Superior temporal gyrus (tissue), 1 donor: Measurements from ENCODE around the gene PLEKHA6.

Source experiments
- DNase-seq: peaks from one replicate; pipeline ENCODE4 v3.0.0-alpha.2; 2016; ENCODE audit errors: extremely low spot score

Gene PLEKHA6

DNA sequence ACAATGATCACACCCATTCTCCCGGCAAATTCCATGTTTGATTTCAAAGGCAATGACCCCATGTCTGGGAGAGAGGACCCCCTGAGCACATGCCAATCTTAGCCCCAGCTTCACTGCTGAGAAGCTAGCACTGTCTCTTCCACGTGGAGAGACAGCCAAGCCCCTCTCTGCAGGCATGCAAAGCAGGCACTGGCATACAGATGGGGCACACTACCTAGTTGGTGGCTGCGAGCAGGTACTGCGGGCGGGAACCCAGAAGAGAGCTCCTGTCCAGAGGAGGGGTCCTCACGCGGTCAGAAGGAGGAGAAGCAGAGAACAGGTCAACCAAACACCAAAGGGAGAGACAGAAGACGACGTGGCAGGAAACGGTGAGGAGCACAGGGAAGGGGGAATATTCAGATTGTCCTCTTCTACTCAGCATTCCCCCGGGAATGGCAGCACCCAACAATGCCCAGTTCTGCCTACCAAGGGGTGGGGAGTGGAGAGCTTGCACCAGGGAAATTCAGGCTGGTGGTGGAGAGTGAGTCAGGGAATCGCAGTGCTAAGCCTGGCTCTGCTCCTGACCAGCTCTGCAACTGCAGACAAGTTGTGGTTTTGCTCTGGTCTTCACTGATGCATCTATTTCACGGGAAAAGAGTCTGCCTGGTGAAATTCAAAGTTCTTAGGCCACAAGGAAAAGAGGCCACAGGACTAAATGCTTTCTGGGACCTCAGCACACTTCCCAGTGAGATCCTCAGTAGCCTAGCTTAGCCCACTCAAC is 97.8 kb downstream of the PLEKHA6 start:
- no peak for DNase-seq

DNA sequence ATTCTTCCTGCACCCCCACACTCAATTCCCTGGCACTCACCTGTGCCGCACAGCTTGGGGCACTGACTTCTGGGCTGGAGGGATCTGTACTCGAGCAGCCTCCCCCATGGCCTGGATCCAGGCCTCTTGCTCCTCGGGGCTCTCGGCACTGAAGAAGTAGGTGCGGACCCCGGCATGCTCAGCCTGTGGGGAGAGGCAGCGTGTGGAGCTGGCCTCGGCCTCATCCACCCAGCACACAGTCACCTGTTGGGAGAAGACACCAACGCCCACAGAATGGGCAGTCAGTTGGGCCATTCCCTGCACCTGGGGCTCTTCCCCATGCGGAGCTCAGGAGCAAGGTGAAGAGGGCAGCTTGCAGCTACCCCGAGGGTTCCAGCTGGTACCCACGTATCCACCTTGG is 98.5 kb downstream of the PLEKHA6 start:
- no peak for DNase-seq

DNA sequence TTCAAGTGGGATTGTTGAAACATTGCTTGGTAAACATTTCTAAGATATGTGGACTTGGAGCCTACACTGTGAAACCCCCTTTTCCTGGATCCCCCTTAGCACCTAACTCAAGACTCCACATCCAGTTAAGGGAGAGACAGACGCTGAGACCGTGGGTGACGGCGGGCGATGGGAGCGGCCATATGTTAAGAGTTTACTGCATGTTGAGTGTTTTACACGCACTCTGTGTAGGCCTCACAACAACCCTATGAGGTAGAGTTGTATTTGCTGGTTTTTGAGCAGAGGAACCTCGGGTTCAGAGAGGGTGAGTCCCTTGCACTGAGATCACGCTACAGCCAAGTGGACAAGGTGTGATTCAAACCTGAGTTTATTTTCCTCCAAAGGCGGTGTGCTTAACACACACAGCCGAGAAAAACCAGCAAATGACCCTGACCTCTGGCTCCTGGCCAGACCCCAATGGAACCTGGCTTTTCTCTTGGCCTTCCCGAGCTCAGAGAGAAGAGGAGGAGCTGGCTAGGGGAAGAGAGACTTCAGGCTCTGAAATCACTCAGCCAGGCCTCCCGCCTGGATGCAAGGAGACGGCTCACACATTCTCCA is 99.0 kb downstream of the PLEKHA6 start:
- peak; percentile 3 for DNase-seq

DNA sequence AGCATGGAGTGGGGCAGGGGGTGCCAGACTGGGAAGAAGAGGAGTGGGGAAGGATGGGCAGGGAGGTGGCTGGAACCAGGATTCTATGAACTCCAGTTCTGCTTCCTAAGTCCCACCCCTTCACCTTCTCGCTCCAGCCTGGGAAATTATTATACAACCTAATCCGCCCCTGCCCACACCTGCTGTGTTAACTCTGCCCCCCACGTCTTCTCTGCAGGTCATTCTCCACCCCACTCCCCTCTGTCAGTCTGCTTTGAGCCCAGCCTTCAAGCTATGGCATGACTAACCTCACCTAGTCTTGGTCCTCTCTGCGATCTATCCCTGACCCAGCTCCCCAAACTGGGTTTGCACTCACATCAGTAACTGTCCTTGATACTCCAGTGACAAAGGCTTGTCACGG is 99.9 kb downstream of the PLEKHA6 start:
- no peak for DNase-seq

DNA sequence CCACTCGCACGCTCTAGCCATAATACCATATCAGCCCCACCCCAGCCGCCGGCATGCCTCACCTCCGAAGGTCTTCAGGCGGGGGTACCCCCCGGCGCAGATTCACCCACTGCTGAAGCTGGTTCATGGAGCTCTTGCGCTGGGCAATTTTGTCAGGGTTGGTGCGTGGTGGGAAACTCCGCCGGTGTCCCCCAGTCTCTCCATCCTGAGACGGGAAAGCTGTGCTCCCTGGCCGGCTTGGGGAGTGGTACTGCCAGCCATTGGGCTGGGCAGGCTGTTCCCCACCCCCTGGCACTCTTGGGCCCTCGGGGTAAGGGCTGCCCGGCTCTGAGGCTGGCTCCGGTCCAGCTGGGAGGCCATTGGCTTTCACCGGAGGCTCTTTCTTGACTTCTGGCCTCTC is 100.5 kb downstream of the PLEKHA6 start:
- no peak for DNase-seq

DNA sequence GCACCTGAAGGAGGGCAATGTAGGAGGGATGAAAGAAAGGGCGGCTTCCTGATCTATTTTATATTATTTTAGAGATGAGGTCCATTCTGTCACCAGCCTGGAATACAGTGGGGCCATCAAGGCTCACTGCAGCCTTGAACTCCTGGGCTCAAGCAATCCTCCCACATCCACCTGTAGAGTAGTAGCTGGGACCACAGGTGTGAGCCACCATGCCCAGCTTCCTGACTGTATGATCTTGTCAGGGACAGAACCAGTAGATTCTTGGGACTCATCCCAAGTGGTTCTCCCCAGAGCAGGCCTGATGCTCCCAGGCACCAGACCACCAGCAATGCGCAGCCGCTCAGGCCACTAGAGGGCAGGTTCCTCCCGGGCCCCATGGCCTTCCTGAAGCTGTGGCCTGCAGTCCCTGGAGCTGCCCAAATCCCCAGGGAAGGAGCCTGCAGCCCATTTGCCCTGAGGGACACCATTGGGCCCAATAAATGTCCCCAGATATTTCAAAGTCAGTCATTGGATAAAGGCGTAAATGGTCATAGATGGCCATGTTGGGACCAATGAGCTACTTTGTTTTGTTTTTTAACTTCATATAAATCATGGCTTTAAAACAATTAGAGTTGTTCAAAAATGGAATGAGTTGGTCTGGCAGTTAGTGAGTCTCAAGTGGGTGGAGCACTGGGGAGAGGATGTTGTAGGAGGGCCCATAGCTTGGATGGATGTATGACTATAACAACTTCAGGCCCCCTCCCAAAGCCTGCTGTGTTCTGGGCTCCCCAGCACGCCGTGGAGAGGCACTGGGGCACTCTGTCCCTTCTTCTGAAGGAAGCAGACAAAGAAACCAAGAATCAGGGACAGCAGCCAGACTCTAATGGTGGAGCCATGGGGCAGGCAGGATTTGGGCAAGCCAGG is 101.3 kb downstream of the PLEKHA6 start:
- peak; percentile 79 for DNase-seq

DNA sequence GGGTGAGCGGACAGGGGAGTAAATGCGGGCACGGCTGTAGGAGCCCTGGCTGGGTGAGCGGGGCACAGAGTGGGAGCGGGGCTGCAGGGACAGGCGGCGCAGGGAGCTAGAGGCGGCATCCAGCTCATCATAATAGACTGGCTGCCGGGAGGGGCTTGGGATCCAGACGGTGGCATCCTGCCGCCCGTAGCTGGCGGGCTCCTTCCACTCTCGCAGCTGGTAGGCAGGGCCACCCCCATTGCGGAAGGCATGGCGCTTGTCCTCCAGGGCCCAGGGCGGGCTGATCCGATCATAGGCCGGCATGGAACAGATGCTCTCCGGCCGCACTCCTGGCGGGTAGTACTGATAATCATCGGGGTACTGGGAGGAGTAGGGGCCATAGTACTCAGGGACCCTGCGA is 102.3 kb downstream of the PLEKHA6 start:
- DNase-seq, result no peak

DNA sequence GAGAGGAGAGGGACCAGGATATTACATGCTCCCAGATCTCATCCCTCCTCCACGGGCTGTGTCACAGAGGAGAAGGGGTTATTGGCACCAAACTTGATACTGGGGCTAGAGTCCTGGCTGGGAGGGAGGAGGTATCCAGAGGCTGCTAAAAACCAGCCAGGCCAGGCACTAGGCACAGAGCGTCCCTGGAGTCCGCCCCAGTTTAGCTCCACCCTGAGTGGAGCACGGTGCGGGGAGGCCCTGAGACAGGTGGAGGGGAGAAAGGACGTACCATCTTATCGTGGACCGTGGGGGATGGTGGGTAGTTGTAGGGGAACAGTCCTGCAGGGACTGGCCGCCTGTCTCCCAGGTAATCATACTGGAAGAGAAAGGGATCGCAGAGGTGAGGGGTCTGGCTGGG is 103.2 kb downstream of the PLEKHA6 start:
- DNase-seq, result no peak

DNA sequence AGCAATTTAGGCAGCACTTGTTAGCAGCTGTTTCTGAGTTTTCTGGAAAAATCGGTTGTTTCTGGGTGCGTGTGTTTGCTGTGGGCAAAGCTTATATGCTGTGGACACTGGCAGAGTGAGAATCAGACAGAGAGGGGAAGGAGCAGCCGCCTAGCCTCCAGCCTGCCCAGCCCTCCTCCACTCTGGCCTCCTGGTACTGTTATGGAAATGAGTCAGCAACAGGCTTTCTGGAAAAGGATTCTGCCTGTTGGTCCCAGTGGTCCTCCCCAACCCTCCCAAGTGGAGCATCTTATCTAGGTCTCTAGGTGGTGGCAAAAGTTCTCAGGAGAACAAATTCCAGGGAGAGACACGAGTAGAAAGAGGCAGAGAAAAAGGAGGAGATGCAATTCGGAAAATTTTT is 103.8 kb downstream of the PLEKHA6 start:
- no peak for DNase-seq

DNA sequence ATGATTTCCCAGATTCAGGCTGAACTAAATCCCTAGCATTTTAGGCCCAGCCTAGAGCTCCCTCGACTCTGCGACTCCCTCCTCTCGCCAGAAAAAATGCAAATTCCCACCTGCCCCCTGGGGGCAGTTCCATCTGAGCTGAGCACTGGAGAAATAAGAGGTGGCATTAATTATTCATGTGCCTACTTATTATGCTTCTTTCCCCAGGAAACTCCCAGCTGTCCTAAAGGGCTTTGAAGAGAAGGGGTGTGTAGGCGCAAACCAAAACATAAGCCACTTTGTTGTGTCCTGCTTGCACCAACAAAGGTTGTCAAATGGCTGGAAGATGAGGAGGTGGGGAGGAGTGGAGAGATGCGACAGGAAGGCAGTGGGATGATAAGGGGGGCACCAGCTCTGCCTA is 104.5 kb downstream of the PLEKHA6 start:
- DNase-seq, result no peak

DNA sequence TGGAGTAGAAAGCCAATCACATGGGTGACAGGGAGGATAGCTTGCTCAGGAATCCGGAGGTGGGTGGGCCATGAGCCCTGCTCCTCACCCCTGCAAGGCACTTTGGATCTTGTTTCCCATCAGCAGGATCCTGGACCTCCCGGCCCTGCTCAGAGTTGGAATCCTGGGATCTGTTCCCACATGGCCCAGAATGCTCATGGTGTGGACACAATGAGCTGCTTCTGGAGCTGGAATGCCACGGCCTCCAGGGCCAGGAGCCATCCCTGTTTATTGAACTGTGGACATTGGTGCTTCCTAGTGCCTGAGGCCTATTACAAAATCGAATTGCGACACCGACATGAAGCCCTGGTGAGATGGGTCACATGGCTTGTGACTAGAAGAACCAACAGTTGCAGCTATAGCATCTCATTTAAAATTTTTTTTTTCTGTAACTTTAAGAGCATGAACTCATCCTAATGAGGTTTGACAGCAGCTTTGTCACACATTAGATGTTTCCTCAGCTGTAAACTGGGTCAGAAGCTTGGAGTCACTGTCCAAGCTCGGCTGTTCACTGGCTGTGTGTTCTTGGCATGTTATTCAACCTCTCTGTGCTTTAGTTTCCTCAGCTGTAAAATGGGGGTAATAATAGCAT is 105.6 kb downstream of the PLEKHA6 start:
- no peak for DNase-seq

DNA sequence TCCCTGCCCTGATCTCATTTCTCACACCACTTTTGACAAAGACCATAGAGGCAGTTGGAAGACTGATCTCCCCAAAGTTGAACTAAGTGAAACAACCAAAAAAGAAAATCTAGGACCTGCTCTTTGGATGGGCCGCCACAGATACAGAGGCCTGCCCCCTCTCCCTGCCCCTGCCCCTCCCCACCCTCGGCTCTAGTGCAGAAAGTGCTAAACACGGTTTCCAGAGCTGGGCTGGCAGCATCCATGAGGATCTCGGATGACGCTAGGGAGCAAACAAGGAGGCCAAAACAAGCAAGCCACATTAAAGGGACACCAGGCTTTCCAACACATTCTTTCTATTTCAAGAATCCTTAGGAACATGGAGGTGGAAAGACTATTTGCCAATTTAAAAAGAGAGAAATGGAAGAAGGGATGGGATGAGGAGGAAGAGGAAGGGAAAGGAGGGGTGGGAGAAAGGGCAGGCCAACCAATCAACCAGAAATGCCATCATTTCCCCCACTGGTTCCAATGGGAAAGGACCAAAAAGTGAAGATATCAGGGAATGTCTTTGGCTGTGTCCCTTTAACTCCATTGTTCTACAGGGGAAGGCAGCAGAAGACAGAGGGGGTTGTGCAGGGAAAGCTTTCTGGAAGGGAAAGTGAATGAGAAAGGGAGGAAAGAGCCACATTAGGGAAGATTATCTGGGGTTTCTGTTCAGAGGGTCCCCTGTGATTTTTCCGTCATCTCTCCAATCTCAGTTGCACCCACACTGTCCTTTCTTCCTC is 107.6 kb downstream of the PLEKHA6 start:
- no peak for DNase-seq

DNA sequence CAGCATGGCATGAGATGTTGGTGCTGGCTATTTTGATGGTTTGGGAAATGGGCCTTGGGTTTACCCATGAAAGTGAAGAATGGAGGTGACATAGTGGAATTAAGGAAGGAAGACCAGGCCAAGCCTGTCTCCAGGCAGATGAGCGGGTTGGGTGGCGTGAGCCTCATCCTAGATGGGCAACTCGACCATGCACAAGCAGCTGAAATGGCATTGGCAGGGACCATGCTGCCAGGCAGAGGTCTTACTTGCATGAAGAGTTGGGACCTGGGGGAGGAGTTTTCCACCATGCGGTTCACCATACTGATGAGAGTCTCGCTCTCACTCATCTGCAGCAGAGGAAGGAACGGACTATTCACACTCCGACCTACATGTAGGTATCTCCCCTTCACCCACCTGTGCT is 108.4 kb downstream of the PLEKHA6 start:
- DNase-seq, result no peak

DNA sequence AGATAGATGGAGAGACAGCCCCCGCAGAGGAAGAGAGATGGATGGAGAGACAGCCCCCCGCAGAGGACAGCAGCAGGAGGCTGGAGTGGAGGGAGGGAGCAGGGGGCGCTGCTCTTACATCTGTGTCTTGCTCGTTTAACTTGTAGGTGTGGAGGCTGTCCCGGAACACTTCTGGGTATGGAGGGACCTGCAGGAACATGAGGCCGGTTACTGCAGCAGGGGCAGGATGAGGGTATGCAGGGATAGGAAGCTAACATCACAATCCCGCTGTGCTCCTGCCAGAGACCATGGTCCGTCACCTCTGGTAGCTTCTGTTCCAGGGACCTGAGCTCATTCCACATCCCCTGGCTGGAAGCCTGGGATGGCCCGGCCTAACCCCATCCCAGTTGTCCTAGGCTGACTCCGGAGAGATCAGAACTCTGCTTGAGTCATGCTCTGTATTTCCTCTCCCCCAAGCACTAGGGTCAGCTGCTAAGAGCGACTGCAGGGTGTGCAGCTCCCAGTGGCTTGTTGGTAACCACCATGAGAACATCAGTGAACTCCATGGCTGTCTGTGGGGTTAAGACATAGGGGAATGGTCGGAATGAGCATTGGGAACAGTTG is 109.2 kb downstream of the PLEKHA6 start:
- no peak for DNase-seq

DNA sequence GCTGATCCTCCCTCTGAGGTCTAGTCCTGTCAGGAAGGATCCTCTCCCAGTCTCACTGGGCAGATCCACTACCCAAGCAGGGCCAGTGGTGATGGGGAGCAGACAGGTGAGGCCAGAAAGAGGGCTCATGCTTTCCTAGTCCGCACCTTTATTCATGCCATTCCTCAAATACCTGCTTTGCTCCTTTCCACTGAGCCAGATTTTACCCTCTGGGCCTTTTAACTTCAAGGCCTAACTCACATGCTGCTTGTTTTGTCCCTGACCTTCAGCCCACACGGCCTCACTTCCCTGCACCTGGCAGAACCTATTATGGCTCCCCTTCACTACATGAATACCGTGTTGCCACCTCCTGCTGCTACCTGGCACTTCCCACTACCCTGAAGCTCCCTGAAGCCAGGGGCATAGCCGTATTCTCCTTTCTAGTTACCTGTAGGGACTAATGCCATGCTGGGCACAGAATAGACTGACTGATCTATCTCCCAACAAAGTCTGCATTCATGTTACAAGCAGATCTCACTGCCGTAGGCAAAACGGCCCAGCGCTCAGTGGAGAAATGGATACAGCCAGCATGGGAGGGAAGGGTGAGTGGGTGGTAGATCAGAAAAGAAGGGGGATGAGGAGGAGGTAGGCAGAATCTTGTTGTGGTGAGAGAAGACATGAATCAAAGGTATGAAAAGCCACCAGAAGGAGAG is 109.8 kb downstream of the PLEKHA6 start:
- DNase-seq, result no peak

DNA sequence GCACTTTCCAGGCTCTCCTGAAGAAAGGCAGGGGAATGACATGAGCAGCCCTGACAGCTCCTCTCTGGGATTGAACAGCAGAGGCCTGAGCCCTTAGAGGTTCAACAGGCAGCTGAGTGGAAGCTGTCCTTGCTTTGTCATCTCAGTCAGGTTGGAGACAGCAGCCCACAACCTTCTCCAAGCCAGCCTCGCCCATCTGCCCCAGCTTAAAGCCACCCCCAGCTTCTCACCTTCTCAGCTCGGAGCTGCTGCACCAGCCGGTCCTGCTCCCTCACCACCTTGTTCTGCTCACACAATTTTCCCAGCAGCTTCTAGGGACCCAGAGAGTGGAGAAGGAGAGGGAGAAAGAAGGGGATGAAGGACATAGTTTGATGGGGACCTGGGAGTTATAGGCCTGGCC is 110.8 kb downstream of the PLEKHA6 start:
- no peak for DNase-seq

DNA sequence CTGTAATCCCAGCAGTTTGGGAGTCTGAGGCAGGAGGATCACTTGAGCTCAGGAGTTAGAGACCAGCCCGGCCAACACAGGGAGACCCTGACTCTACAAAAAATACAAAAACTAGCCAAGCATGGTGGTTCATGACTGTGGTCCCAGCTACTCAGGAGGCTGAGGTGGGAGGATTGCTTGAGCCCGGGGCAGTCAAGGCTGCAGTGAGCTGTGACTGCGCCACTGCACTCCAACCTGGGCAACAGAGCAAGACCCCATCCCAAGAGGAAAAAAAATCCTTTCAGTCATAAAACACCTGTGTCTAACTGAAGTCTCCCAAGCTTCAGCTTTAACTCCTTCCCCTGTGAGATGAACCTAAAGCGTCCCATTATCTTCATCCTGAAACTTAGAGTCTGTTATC is 112.9 kb downstream of the PLEKHA6 start:
- no peak for DNase-seq

DNA sequence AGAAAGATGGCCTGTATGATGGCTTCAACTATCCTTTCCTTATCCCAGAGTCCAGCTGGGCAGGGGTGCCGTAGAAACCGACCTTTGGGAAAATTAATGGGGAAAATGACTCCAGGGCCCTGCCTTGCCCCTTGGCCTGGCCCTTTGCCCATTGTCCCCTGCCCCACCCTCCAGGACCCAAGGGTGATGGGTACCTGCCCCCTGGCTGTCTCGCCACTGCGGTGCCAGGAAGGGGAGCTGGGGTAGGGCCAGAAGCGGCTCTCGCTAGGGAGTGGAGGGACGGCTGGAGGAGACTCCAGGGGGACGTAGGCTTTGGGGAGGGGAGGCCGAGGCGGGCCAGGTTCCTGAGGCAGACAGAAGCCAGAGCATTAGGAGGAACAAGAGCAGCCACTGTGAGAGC is 116.8 kb downstream of the PLEKHA6 start:
- no peak for DNase-seq

DNA sequence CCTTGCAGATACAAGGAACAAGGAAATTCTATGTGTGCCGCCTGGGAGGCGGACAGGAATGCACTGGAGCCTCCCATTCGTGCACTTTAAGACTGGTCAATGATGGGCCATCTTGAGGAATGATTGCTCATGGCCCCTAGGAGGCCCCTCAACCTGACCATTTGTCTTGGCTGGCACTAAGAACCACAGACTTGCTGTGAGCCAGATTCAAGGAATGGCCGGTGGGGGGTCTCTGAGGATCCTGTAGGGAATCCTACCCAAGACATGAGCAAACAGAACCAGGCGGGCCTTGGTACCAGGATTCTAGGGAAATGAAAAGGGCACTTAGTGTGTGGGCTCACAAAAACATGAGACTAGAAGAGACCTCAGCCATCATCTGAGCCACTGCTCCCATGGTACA is 117.8 kb downstream of the PLEKHA6 start:
- no peak for DNase-seq

DNA sequence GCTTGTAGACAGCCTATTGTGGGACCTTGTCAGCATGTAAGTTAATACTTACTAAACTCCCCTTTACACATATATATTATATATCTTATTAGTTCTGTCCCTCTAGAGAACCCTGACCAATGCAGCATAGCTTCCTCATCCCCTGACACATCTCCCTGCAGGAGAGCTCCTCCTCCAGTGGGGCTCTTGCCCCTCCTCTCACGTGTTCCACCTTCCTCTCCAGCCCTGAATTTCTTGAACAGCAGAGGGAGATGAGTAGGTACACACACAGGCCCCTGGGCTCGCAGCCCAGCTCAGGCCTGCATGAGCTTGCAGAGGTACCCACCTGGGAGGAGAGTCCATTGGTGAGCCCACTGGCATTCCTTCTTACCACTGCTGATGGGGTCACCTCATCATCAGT is 118.7 kb downstream of the PLEKHA6 start:
- no peak for DNase-seq

DNA sequence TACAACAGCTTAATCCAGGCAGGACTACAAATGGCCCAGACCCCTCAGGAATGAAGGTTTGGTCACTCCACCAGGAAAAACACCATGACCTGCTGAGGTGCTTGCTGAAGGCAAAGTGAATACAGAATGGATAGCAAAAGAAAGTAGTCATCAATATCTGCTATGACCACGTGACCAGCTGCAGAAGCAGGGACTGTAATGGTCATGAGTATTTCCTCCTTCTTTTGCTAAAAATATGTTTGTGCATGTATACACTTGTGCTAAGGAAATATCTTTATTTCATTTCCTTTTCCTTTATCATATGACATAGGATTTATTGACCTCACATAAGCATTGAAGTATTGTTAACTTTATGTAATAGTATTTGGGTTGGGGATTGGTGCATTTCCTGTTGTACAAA is 119.5 kb downstream of the PLEKHA6 start:
- DNase-seq, result no peak
